Posterior vena cava (tissue), 2 donors: ENCODE measurements around the gene JAK2. TPM values are rescaled to one million over a fixed set of nuclear protein-coding genes. Genes with fewer than 3 reads are reported as not detected.
A peak's percentile ranks its signal among the peaks of the same experiment; 100 is the strongest.
"Not testable (repeated sequence)": the region's sequence is repeated elsewhere in the genome, so short reads cannot be mapped to it uniquely, and the experiment has no call there.

Experiments used
- DNase-seq: peaks from one replicate; pipeline ENCODE4 v3.0.0-alpha.2; 2020; ENCODE audit warnings: low spot score
- intact Hi-C, 2 donors: fragments of 100-400 bp; cut with DNase I; formaldehyde crosslinking; loops; one replicate each; pipeline versions ENCODE4 v1.14.1 to v1.14.2; 2022 to 2023
- total RNA-seq, 2 donors: library from RNA; stranded (reverse); fragmentation: NEBNext Ultra II Directional; extraction: Animal tissue kit (Norgen Biotek cat#: 25700); gene quantifications; one replicate each; pipeline ENCODE4 v1.2.1, GENCODE V29; 2021
- donor health status: DM: yes; HTN: yes; CAD: no.
- donor health status: DM: yes; HTN: yes; CAD: no.

JAK2 gene
- total RNA-seq, 2 donors from 2014 or later, result 65.8 to 67.2 TPM

DNA sequence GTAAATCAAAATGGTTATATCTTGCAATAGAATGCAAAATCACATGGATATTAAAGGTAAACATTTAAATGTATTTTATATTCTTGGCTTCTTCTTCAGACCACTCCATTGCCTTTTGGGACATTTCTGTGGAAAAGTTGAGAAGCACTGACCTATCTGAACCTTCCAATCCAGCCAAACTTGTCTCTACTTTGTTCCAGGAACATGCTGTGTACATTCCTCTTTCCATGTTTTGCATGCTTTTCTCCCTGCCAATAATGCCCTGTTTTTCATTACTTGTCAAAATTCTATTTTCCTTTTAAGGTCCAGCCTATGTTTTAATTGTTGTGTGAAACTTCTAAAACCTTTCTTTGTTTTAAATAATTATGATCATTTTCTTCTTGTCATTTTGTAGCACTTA lies 28.3 kb downstream of the JAK2 start:
- DNase-seq, result no peak

DNA sequence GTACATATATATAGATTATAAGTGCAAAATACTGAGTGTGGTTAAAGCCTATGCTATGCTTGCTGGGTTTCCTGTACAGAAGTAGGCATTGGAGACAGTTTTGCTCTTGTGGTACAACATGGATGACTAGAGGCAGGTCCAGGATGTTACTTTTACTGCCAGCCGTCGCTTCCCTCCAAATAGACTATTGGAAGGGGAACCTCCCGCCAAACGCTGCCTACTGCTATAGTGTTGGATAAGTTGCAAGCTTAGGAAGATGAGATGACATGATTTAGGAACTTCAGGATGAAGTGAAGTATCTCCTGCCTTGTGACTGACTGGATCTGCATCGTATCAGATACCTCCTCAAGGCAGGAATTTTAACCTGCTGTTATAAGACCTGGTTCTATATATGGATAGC lies 30.9 kb downstream of the JAK2 start:
- intact Hi-C loops, result no loop called here
- no peak for DNase-seq

More for the DNA sequence above, 28.3 kb downstream of the JAK2 start:
- intact Hi-C loops, result no loop called here

DNA sequence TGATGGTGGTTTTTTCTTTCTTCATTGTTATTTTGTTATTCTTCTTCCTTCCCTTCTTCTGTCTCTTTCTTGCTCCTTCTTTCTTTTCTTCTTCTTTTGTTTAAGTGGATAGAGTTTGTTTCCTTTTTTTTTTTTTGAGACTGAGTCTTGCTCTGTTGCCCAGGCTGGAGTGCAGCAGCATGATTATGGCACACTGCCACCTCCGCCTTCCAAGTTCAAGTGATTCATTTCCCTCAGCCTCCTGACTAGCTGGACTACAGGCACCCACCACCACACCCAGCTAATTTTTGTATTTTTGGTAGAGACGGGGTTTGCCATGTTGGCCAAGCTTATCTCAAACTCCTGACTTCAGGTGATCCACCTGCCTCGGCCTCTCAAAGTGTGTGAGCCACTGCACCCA lies 40.3 kb downstream of the JAK2 start:
- intact Hi-C loops, result no loop called here

DNA sequence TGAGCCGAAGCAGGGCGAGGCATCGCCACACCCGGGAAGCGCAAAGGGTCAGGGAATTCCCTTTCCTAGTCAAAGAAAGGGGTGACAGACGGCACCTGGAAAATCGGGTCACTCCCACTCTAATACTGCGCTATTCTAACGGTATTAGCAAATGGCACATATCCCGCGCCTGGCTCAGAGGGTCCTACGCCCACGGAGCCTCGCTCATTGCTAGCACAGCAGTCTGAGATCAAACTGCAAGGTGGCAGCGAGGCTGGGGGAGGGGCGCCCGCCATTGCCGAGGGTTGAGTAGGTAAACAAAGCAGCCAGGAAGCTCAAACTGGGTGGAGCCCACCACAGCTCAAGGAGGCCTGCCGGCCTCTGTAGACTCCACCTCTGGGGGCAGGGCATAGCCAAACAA lies 46.9 kb downstream of the JAK2 start:
- intact Hi-C loops, result not testable (repeated sequence)

More for the DNA sequence above, 40.3 kb downstream of the JAK2 start:
- DNase-seq, result no peak

DNA sequence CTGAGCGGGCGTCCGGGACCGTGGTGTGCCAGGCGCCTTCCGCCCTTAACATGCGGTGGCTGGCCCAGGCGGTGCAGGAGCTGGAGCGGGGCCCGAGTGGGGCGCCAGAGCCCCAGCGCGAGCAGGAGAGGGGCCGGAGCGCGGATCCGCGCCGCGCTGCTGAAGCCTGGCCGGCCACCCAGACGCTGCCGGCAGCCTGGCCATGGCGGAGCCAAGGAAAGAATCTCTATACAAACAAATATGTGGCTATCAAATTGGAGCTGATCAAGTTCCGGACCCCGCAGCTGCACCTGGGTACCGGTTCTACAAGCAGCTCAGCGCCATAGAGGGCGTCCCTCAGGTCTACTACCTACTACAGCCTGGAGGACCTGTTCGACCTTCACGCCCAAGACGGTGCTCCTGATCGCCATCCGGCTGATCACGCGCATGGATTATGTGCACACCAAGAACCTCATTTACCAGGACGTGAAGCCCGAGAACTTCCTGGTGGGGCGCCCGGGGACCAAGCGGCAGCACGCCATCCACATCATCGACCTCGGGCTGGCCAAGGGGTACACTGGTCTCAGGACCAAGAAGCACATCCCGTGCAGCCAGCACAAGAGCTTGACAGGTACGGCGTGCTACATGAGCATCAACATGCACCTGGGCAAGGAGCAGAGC lies 55.8 kb downstream of the JAK2 start:
- peak; percentile 72 for DNase-seq
- intact Hi-C loops, result no loop called here

More for the DNA sequence above, 46.9 kb downstream of the JAK2 start:
- DNase-seq, result not testable (repeated sequence)

DNA sequence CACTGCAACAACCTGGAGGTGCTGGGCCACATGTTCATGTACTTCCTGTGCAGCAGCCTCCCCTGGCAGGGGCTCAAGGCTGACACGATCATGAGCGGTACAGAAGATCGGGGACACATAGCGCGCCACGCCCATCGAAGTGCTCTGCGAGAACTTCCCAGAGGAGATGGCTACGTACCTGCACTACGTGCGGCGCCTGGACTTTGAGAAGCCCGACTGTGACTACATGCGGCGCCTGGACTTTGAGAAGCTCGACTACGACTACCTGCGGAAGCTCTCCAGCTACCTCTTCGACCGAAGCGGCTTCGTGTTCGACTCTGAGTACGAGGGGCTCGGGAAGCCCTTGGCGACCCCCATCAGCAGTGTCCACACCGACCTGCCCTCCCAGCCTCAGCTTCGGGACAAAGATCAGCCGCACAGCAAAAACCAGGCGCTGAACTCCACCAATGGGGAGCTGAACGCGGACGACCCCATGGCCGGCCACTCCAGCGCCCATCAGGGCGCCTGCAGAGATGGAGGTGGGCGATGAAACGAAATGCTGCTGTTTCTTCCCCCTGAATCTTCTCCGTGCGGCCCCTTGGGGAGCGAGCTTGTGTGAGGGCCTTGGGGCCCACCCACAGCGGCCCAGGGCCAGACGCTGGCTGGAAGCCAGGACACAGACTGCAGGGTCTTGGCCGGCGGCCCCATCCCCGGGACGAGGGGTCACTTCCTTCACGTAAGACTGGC lies 56.5 kb downstream of the JAK2 start:
- intact Hi-C loops, result no loop called here
- DNase-seq, result peak; percentile 79

DNA sequence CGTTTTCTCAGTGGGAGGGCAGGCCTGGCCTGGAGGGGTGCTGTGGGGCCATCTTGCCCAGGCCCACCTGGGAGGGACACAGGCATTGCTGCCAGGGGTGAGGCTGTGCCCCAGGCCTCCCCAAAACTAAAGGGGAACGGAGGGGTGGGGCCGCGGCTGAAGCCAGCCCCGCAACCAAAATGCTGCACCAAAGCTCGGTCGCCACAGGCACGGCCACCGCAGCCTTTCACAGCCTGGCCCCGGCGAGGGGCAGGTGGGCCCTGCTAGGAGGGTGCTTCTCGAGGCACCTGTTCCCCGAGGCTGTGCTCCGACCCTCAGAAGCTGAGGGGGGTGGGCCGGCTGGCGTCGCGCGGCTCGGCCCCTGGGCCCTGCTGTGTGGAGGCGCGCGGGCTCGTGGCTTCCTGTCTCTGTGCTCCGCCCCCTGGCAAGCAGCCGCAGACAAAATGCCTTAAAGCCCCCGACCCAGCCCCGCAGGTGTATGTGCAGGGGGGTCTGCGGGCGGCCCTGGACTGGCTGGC lies 57.6 kb downstream of the JAK2 start:
- intact Hi-C loops, result no loop called here
- peak; percentile 76 for DNase-seq

DNA sequence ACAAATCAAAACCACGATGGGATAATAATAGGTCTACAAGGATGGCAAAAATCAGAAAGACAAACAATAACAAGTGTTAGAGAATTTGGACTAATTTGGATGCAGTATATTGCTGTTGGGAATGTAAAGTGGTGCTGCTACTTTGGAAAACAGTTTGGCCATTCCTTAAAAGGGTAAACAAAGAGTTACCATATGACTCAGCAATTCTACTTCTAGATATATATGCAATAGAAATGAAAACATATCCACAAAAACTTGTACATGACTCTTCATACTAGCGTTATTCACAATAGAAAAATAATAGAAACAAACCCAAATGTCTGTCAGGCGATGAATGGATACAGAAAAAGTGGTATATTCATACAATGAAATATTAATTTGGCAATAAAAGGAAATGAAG lies 58.3 kb downstream of the JAK2 start:
- intact Hi-C loops, result no loop called here
- DNase-seq, result no peak

DNA sequence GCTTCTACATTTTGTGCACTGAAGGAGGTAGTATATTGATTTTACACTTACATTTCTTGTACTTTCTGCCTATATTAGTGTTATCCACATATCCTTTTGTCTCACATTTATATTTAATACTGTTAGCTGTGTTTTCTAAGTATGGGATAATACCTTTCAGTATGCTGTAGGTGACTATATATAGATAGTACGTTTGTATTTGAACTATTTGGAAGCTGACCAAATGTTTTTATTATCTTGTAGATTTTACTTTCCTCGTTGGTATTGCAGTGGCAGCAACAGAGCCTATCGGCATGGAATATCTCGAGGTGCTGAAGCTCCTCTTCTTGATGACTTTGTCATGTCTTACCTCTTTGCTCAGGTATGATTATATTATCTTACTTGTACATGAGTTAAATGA lies 59.1 kb downstream of the JAK2 start:
- intact Hi-C loops, result no loop called here
- DNase-seq, result no peak

DNA sequence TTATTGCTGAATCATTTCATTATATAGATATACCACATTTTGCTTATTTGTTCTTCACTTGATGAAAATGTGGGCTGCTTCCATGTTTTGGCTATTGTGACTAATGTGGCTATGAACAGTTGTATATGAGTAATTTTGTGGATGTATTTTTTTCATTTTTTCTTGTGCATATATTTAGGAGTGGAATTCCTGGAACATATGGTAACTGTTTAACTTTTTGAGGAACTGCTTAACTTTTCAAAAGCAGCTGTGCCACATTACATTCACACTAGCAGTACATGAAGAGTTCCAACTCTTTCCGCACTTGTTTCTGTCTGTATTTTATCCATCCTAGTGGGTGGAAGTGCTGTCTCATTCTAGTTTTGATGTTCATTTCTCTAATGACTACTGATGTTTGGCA lies 67.8 kb downstream of the JAK2 start:
- intact Hi-C loops, result no loop called here
- no peak for DNase-seq

DNA sequence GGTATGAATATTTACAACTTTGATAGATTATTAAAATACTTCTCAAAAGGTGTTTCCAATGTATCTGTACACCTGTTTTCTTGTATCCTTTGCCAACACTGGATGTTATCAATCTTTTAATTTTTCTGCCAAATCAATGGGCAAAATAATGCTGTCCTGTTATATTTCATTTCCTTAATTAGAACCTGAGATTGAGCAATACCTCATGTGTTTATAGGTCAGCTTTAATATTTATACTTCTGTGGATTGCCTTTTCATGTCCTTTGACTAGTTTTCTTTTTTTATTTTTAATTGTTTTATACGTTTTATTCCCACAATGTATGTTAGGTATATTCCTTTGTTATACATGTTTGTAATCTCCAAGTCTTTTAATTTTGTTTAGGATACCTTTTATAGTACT lies 77.6 kb downstream of the JAK2 start:
- intact Hi-C loops, result no loop called here
- no peak for DNase-seq

DNA sequence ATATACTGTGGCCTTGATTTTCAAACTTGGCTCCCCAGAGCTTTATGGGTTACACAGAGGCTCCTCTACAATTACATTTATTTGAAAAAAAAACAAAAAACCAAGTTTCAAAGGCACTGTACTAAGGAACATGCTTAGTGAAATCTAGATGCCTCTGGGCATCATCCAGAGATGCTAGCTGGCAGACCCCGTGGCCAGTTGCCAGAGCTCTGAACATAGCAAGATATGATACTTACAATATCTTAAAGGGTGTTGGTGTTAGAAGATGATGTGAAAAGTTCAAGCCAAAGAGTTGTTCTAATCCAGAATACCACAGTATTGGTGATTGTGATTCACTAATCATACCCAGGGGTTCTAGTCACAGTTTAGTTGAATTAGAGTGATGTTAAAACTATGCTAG lies 87.8 kb downstream of the JAK2 start:
- intact Hi-C loops, result no loop called here

DNA sequence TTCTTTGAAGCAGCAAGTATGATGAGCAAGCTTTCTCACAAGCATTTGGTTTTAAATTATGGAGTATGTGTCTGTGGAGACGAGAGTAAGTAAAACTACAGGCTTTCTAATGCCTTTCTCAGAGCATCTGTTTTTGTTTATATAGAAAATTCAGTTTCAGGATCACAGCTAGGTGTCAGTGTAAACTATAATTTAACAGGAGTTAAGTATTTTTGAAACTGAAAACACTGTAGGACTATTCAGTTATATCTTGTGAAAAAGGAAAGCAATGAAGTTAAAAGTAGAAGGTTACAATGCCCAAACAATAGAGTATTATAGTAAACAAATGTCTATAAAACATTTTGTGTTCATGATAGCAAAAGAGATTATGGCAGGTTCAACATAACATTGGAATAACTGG lies 88.6 kb downstream of the JAK2 start:
- no peak for DNase-seq
- intact Hi-C loops, result no loop called here

More for the DNA sequence above, 87.8 kb downstream of the JAK2 start:
- no peak for DNase-seq

DNA sequence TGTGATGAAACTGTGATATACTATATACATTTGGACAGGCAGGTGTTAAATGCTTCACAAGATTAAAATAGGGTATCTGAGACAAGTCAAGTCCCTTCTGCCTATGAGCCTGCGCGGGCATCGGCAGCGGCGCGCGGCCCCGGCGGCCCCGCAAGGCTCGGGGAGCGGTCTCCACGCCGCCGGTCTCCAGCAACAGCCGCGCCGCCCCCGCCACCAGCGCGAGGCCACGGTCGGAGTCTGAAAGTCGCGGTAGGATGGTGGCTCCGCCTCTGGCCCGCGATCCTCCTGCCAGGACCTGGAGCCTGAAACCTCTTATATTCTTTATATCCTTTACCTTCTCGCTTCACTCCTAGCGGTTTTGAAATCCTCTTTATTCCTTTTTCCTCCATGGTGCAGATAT lies 100.9 kb downstream of the JAK2 start:
- no peak for DNase-seq
- intact Hi-C loops, result no loop called here

DNA sequence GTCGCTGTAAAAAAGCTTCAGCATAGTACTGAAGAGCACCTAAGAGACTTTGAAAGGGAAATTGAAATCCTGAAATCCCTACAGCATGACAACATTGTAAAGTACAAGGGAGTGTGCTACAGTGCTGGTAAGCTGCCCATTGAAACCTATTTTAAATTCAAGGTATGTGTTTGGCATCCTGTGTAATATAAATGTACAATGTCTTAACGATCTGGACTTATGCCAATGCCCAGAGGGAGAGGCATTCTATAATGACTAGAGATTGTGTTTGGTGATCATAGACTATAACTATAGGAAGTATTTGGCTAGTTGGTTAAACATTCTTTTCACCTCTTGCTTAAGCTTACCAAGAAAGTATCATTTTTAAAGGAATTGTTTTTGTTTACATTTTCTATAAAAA lies 104.7 kb downstream of the JAK2 start:
- no peak for DNase-seq
- intact Hi-C loops, result no loop called here

DNA sequence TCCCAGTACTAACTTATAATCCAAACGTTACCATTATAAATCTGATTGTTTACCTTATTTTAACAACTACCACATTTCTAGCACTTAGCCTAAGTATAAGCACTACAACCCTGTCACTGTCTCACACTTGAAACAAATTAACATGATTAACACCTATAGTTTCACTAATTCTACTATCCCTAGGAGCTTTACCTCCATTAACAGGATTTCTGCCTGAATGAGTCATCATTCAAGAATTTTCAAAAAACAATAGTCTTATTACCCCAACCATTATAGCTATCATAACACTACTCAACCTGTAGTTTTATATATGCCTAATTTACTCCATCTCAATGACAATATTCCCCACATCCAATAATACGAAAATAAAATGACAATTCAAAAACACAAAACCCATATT lies 110.7 kb downstream of the JAK2 start:
- no peak for DNase-seq
- intact Hi-C loops, result no loop called here

DNA sequence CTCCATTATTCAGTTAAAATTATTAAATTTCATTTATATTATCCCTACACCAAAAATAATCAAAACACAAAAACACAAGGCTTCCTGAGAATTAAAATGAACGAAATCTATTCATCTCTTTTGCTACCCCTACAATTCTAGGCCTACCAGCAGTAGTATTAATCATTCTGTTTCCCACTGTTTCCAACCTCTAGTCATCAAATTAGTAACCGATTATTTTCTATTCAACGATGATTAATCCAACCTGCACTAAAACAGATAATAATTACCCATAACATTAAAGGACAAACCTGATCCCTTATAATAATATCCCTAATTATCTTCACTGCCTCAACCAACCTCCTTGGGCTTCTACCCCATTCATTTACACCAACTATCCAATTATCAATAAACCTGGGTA lies 114.4 kb downstream of the JAK2 start:
- intact Hi-C loops, result no loop called here
- DNase-seq, result no peak

DNA sequence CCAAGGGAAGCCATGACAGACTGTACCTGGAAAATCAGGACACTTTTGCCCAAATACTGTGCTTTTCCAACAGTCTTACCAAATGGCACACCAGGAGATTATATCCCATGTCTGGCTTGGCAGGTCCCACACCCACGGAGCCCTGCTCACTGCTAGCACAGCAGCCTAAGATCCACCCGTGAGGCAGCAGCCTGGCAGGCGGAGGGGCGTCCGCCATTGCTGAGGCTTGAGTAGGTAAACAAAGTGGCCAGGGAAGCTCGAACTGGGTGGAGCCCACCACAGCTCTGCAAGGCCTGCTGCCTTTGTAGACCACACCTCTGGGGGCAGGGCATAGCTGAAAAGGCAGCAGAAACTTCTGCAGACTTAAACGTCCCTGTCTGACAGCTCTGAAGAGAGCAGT lies 116.1 kb downstream of the JAK2 start:
- intact Hi-C loops, DNase-seq: not testable (repeated sequence)

DNA sequence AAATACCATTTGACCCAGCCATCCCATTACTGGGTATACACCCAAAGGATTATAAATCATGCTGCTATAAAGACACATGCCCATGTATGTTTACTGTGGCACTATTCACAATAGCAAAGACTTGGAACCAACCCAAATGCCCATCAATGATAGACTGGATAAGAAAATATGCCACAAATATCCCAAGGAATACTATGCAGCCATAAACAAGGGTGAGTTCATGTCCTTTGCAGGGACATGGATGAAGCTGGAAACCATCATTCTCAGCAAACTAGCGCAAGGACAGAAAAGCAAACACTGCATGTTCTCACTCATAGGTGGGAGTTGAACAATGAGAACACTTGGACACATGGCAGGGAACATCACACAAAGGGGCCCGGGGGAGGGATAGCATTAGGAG lies 121.4 kb downstream of the JAK2 start:
- intact Hi-C loops, DNase-seq: not testable (repeated sequence)

DNA sequence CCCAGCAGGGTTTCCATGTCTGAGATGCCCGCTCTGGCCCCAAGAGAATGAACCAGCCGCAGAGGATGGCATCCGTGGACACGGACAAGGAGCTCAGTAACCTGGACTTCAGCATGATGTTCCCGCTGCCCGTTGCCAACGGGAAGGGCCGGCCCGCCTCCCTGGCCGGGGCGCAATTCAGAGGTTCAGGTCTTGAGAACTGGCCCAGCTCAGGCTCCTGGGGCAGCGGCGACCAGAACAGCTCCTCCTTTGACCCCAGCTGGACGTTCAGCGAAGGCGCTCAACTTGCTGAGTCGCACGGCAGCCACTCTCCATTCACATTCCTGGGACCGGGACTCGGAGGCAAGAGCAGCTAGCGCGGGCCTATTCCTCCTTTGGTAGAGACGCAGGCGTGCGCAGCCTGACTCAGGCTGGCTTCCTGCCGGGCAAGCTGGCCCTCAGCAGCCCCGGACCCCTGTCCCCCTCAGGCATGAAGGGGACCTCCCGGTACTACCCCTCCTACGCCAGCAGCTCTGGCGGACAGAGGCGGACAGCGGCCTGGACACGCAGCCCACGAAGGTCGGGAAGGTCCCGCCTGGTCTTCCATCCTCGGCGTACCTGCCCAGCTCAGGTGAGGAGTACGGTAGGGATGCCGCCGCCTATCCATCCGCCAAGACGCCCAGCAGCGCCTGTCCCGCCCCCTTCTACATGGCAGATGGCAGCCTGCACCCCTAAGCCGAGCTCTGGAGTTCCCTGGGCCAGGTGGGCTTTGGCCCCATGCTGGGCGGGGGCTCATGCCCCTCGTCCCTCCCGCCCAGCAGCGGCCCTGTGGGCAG lies 126.0 kb downstream of the JAK2 start:
- DNase-seq, result no peak
- intact Hi-C loops, result no loop called here
